ENCODE data around the gene WDR18. TPM values are rescaled to one million over a fixed set of nuclear protein-coding genes. Genes with fewer than 3 reads are reported as not detected.
A peak's percentile ranks its signal among the peaks of the same experiment; 100 is the strongest.

Gene WDR18
- polyA plus RNA-seq, 1 of the 3 experiments (the other 2 are of a cell fraction): 47.9 TPM

GRCh38 chr19:939922-940321 is 44.2 kb upstream of the WDR18 start (continued):
- TF ChIP-seq IRF3 (IDR thresholded peaks at IDR 0.05; ENCODE audit: low read depth, low read length) (no peak), GABPA (IDR thresholded peaks at IDR 0.05; ENCODE audit: low read depth) (no peak), MAX (IDR thresholded peaks at IDR 0.05; ENCODE audit: low read depth) (no peak), POLR2AphosphoS5 (IDR thresholded peaks at IDR 0.05; ENCODE audit: low read depth, low read length) (no peak), REST (IDR thresholded peaks at IDR 0.05; ENCODE audit: low read depth, low read length) (no peak), TCF12 (IDR thresholded peaks at IDR 0.05) (no peak), CHD2 (IDR thresholded peaks at IDR 0.05; ENCODE audit: low read length, partially characterized antibody) (no peak), RCOR1 (IDR thresholded peaks at IDR 0.05; ENCODE audit: low read length) (no peak)

GRCh38 chr19:940591-941291 is 43.4 kb upstream of the WDR18 start:
- H4K20me1 ChIP-seq (ENCODE audit: insufficient read depth): peaks cover 44% of the 10 kb centered on the region
- no peaks in the 10 kb centered on the region for H3K36me3 ChIP-seq (replicated peaks in 1 of 2; ENCODE audit: control insufficient read depth in 1 of 2, insufficient read depth in 2 of 2, low read length in 1 of 2)
- POLR2A ChIA-PET: interaction anchor here (1.4 kb wide), 1 partner anchor 43 kb away, joined by 5 read pairs; the partner anchor contains the start of gene WDR18
- CTCF ChIA-PET: interaction anchor here (1.1 to 1.2 kb wide), 4 partner anchors 18 to 430 kb away, joined by 3 to 4 read pairs (median 3); partner anchors contain the start of gene WDR18
- no peaks in the 10 kb centered on the region for H3K27me3 ChIP-seq (ENCODE audit: insufficient read depth)
- peaks cover 6 to 57% of the 10 kb centered on the region in 2 experiments; a peak in 3 of 4 replicates for H3K4me1 ChIP-seq (ENCODE audit: control insufficient read depth in 1 of 2, insufficient read depth in 2 of 2, low read depth in 1 of 2, low read length in 1 of 2)
- 0% methylated on average over 6 of the region's 64 CpGs for WGBS (ENCODE audit: low lambda C conversion rate)
- H3K4me2 ChIP-seq: peak overlapping the region; percentile 88
- H3K4me3 ChIP-seq (ENCODE audit: low read depth in 2 of 2, low read length in 1 of 2): peak overlapping the region; percentile 27 to 49; a peak in 3 of 4 replicates
- peaks cover 39% of the 10 kb centered on the region; the same call in 1 of the 2 replicates for H3K79me2 ChIP-seq (ENCODE audit: insufficient read depth)
- H3F3A ChIP-seq (replicated peaks; ENCODE audit: insufficient read depth): peaks cover 13% of the 10 kb centered on the region
- peak overlapping the region; percentile 34 for H3K9ac ChIP-seq
- peak overlapping the region; percentile 69 to 95 for H3K27ac ChIP-seq (ENCODE audit: low read depth in 2 of 2, low read length in 1 of 2)
- H2AFZ ChIP-seq (ENCODE audit: low read depth): no peak overlapping the region
- no peaks in the 10 kb centered on the region for H3K9me3 ChIP-seq
- no peaks in the 10 kb centered on the region for H3K9me2 ChIP-seq
- peak; percentile 93 for DNase-seq
- TF ChIP-seq TAF1 (IDR thresholded peaks at IDR 0.05; ENCODE audit: borderline replicate concordance, low read depth, low read length) (no peak), CHD2 (IDR thresholded peaks at IDR 0.05; ENCODE audit: low read length, partially characterized antibody) (no peak), REST (IDR thresholded peaks at IDR 0.05; ENCODE audit: low read depth, low read length) (0 out of 2 replicates have a peak, but pooled peaks have one; percentile 9), JUND (IDR thresholded peaks at IDR 0.05) (no peak; the same call in 1 of the 2 replicates), PBX3 (IDR thresholded peaks at IDR 0.05) (peak; percentile 14; the same call in 1 of the 2 replicates), FOXJ3 (CRISPR knock-in tag; IDR thresholded peaks at IDR 0.05) (no peak), RFX5 (IDR thresholded peaks at IDR 0.05; ENCODE audit: low read length) (no peak), RCOR1 (IDR thresholded peaks at IDR 0.05; ENCODE audit: low read length) (no peak), USF1 (IDR thresholded peaks at IDR 0.05; ENCODE audit: borderline replicate concordance, low read depth) (no peak), RXRA (IDR thresholded peaks at IDR 0.05; ENCODE audit: borderline replicate concordance, low read depth) (peak; percentile 76; the same call in 1 of the 2 replicates), MEF2A (IDR thresholded peaks at IDR 0.05; ENCODE audit: borderline replicate concordance, low read depth) (no peak), SIN3A (IDR thresholded peaks at IDR 0.05; ENCODE audit: borderline replicate concordance, low read depth, low read length) (no peak), EP300 (IDR thresholded peaks at IDR 0.05; ENCODE audit: borderline replicate concordance in 1 of 2, low read depth in 1 of 2, low read length in 1 of 2) (peak; percentile 65 to 77; a peak in 3 of 4 replicates), MXI1 (IDR thresholded peaks at IDR 0.05; ENCODE audit: low read depth, low read length) (peak; percentile 59; the same call in 1 of the 2 replicates)

Measured in SK-N-SH (cell line).